ENCODE data around the gene NR0B2. TPM values are rescaled to one million over a fixed set of nuclear protein-coding genes. Genes with fewer than 3 reads are reported as not detected.

NR0B2 gene
- total and polyA plus RNA-seq, 2 of the 13 experiments (the other 11 are each of a cell fraction or from before 2014, with no cell fraction given), result 72.5 to 133 TPM

DNA sequence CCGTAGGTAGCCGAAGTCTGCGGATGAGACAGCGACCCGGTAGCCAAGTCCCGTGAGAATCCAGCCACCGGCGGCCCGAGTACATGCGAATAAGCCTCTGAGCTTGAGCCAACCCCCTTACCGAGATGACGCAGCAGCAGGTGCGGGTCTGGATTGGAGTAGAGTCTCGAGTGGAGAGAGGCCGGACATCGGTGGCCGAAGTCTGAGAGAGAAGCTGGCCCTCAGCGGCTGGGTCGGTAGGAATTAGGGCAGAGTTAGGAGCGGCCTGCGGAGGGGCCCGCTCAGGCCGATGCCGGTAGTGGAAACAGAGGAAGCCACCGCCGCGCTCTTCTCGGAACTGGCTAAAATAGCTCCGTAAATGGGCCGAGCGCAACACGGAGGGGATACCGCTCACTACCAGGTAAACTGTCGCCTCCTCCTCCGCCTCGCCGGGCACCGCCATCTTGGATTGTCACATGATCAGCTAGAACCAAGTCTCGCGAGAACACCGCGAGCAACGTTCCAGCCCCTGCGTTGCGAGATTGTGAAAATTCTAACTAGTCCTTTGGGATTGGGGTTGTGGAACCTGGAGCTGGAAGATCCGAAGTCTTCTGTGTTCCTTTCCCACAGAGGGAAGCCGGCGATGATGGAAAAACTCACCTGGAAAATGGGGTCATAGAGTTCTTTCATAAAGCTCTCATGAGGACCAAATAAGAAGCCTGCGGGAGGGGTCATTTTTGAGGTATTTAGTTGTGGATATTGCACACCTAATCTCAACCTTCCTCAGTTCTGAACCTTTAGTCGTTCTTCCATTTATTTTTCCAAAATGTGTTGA lies 13.6 kb downstream of the NR0B2 start, which contains the start of gene GPATCH3 (continued):
- no peak for TF ChIP-seq CHD4 (IDR thresholded peaks at IDR 0.05; ENCODE audit: borderline replicate concordance, low read length)
- peak; percentile 60; the same call in 1 of the 2 replicates for TF ChIP-seq ZNF343 (CRISPR knock-in tag; IDR thresholded peaks at IDR 0.05)
- TF ChIP-seq, protein P1, sequence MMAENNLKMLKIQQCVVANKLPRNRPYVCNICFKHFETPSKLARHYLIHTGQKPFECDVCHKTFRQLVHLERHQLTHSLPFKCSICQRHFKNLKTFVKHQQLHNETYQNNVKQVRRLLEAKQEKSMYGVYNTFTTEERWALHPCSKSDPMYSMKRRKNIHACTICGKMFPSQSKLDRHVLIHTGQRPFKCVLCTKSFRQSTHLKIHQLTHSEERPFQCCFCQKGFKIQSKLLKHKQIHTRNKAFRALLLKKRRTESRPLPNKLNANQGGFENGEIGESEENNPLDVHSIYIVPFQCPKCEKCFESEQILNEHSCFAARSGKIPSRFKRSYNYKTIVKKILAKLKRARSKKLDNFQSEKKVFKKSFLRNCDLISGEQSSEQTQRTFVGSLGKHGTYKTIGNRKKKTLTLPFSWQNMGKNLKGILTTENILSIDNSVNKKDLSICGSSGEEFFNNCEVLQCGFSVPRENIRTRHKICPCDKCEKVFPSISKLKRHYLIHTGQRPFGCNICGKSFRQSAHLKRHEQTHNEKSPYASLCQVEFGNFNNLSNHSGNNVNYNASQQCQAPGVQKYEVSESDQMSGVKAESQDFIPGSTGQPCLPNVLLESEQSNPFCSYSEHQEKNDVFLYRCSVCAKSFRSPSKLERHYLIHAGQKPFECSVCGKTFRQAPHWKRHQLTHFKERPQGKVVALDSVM (CRISPR knock-in tag; IDR thresholded peaks at IDR 0.05), result 0 out of 2 replicates have a peak, but pooled peaks have one; percentile 22
- TF ChIP-seq ZUFSP (CRISPR knock-in tag; IDR thresholded peaks at IDR 0.05; ENCODE audit: borderline replicate concordance), result no peak
- TF ChIP-seq, protein P2, sequence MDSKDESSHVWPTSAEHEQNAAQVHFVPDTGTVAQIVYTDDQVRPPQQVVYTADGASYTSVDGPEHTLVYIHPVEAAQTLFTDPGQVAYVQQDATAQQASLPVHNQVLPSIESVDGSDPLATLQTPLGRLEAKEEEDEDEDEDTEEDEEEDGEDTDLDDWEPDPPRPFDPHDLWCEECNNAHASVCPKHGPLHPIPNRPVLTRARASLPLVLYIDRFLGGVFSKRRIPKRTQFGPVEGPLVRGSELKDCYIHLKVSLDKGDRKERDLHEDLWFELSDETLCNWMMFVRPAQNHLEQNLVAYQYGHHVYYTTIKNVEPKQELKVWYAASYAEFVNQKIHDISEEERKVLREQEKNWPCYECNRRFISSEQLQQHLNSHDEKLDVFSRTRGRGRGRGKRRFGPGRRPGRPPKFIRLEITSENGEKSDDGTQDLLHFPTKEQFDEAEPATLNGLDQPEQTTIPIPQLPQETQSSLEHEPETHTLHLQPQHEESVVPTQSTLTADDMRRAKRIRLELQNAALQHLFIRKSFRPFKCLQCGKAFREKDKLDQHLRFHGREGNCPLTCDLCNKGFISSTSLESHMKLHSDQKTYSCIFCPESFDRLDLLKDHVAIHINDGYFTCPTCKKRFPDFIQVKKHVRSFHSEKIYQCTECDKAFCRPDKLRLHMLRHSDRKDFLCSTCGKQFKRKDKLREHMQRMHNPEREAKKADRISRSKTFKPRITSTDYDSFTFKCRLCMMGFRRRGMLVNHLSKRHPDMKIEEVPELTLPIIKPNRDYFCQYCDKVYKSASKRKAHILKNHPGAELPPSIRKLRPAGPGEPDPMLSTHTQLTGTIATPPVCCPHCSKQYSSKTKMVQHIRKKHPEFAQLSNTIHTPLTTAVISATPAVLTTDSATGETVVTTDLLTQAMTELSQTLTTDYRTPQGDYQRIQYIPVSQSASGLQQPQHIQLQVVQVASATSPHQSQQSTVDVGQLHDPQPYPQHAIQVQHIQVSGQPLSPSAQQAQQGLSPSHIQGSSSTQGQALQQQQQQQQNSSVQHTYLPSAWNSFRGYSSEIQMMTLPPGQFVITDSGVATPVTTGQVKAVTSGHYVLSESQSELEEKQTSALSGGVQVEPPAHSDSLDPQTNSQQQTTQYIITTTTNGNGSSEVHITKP (CRISPR knock-in tag; IDR thresholded peaks at IDR 0.05; ENCODE audit: low read depth), result no peak
- peak; percentile 57; the same call in 1 of the 2 replicates for TF ChIP-seq ZNF768 (CRISPR knock-in tag; IDR thresholded peaks at IDR 0.05)
- TF ChIP-seq, protein P3, sequence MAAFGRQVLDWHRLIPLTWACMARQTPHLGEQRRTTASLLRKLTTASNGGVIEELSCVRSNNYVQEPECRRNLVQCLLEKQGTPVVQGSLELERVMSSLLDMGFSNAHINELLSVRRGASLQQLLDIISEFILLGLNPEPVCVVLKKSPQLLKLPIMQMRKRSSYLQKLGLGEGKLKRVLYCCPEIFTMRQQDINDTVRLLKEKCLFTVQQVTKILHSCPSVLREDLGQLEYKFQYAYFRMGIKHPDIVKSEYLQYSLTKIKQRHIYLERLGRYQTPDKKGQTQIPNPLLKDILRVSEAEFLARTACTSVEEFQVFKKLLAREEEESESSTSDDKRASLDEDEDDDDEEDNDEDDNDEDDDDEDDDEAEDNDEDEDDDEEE (CRISPR knock-in tag; IDR thresholded peaks at IDR 0.05), result no peak
- TF ChIP-seq ARNTL (CRISPR knock-in tag; IDR thresholded peaks at IDR 0.05), result no peak
- peak; percentile 47; the same call in 1 of the 2 replicates for TF ChIP-seq ESRRA (CRISPR knock-in tag; IDR thresholded peaks at IDR 0.05; ENCODE audit: low read depth)
- TF ChIP-seq ZMYM2 (CRISPR knock-in tag; IDR thresholded peaks at IDR 0.05), result no peak
- TF ChIP-seq PITX1 (CRISPR knock-in tag; IDR thresholded peaks at IDR 0.05), result no peak
- TF ChIP-seq UBTF (CRISPR knock-in tag; IDR thresholded peaks at IDR 0.05), result peak; percentile 71
- TF ChIP-seq ZSCAN20 (CRISPR knock-in tag; IDR thresholded peaks at IDR 0.05; ENCODE audit: borderline replicate concordance), result no peak
- no peak for TF ChIP-seq ATM (IDR thresholded peaks at IDR 0.05; ENCODE audit: borderline replicate concordance)

Measured in HepG2 (cell line).